Stomach (tissue), 4 donors: ENCODE results near the gene MCEMP1.
A peak's percentile ranks its signal among the peaks of the same experiment; 100 is the strongest.

ENCODE experiments used
- CTCF ChIP-seq, 7 experiments: fragments of 450-650 bp in 4 of 7; fragments of 200-600 bp in 3 of 7; sonication (generic) in 3 of 7; IDR thresholded peaks; one replicate each; pipeline ENCODE4 v1.5.1; 2016 to 2019; ENCODE audit warnings: antibody characterized with exemption in 7 of 7, control low read depth in 2 of 7, mild to moderate bottlenecking in 1 of 7
- POLR2AphosphoS5 ChIP-seq, 3 donors: sonication (generic); formaldehyde crosslinking; IDR thresholded peaks; one replicate each; pipeline ENCODE4 v1.6.1; 2016; ENCODE audit warnings: antibody characterized with exemption in 3 of 3

DNA sequence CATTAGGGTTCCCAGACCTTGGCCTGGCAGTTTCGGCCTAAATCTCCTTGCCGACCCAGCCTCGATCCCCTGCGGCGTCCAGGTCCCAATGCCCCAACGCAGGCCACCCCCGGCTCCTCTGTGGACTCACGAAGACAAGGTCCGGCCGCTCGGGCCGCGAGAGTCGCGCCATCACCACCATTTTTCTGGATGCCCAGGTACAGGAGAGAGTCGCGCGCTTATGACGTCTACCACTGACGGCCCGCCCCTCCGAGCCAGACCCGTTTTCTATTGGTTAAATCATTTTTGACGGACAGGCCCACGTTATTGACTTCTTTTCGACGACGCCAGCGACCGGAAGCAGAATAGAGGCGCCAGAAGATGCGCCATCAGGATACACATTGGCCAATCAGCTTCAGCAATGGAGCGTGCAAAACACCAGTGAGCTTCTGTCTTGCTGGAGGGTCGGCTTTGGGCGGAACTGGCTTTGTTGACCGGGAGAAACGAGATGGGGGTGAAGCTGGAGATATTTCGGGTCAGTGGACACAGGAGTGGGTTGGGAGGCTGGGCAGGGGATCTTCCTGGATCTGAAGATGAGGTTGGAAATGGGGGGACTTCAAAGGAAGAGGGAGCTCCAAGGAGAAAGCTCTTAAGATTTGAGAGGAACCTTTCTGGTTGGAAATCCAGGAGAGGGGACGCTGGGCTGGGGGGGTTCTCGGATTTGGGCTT is 47.4 kb upstream of the MCEMP1 start, which contains the start of the genes PET100 and XAB2:
- peak in 1 of 7 experiments; percentile 11 for TF ChIP-seq CTCF (IDR thresholded peaks at IDR 0.05)
- peak; percentile 44 to 89 (median 49) for TF ChIP-seq POLR2AphosphoS5 (IDR thresholded peaks at IDR 0.05)
